Uterus (tissue), 2 donors: ENCODE data around the gene ITFG1.

Experiments
- POLR2A ChIP-seq, 2 donors: fragments of 450-650 bp; IDR thresholded peaks; one replicate each; pipeline ENCODE4 v1.6.1; 2016; ENCODE audit warnings: antibody characterized with exemption in 2 of 2, mild to moderate bottlenecking in 1 of 2, moderate library complexity in 1 of 2
- TF ChIP-seq, protein P1 (sequence below), 4 experiments: fragments of 200-600 bp in 2 of 4; fragments of 450-650 bp in 2 of 4; sonication (generic) in 2 of 4; IDR thresholded peaks; one replicate each; pipeline ENCODE4 v1.5.1; 2016 to 2019; ENCODE audit warnings: antibody characterized with exemption in 4 of 4, mild to moderate bottlenecking in 2 of 4, moderate library complexity in 1 of 4

DNA sequence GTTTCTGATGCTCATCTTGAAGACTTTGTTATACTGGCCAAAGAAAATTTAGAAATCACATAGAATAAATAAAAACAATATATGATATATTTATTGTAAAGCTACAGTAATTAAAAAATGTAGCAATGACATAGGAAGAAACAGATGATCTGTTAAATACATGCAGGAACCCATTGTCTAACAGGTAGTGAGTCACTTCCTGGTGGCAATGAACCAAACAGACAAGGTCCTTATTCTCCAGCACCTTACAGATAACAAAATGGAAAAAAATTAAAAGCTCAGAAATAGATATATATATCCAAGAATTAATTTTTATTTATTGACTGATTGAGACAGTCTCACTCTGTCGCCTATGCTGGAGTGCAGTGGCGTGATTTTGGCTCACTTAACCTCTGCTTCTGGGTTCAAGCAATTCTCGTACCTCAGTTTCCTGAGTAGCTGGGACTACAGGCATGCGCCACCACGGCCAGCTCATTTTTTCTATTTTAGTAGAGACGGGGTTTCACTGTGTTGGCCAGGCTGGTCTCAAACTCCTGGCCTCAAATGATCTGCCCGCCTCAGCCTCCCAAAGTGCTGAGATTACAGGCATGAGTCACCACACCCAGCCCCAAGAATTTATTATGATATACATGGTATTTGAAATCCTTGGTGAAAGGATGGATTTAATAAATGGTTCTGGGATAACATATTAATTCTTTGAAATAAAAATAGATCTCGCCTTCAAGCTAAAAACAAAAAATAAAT, 324.6 kb downstream of the ITFG1 start:
- TF ChIP-seq, protein P1, sequence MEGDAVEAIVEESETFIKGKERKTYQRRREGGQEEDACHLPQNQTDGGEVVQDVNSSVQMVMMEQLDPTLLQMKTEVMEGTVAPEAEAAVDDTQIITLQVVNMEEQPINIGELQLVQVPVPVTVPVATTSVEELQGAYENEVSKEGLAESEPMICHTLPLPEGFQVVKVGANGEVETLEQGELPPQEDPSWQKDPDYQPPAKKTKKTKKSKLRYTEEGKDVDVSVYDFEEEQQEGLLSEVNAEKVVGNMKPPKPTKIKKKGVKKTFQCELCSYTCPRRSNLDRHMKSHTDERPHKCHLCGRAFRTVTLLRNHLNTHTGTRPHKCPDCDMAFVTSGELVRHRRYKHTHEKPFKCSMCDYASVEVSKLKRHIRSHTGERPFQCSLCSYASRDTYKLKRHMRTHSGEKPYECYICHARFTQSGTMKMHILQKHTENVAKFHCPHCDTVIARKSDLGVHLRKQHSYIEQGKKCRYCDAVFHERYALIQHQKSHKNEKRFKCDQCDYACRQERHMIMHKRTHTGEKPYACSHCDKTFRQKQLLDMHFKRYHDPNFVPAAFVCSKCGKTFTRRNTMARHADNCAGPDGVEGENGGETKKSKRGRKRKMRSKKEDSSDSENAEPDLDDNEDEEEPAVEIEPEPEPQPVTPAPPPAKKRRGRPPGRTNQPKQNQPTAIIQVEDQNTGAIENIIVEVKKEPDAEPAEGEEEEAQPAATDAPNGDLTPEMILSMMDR (IDR thresholded peaks at IDR 0.05): no peak
- TF ChIP-seq POLR2A (IDR thresholded peaks at IDR 0.05): no peak
